Right atrium auricular region (tissue), 2 donors: ENCODE results near the gene GRIA3. TPM values are rescaled to one million over a fixed set of nuclear protein-coding genes. Genes with fewer than 3 reads are reported as not detected.

Experiments
- DNase-seq: peaks from one replicate; pipeline ENCODE4 v3.0.0-alpha.2; 2019; ENCODE audit warnings: low spot score
- H3K27ac ChIP-seq, 2 donors: fragments of 200-600 bp; sonication (generic); 1 replicate in 1 of 2; 2 replicates in 1 of 2; pipeline ENCODE4 v1.5.1; 2016 to 2019
- H3K27me3 ChIP-seq, 2 donors: fragments of 200-600 bp; sonication (generic); one replicate each; pipeline versions ENCODE4 v1.5.1 to v1.6.0; 2017 to 2019
- H3K36me3 ChIP-seq: fragments of 200-600 bp; sonication (generic); one replicate; pipeline ENCODE4 v1.5.1; 2016
- H3K4me1 ChIP-seq, 2 donors: fragments of 200-600 bp; sonication (generic); one replicate each; pipeline versions ENCODE4 v1.5.1 to v1.6.0; 2017 to 2019
- H3K4me3 ChIP-seq, 2 donors: fragments of 200-600 bp; sonication (generic); 1 replicate in 1 of 2; 2 replicates in 1 of 2; pipeline ENCODE4 v1.5.1; 2017 to 2019; ENCODE audit warnings: mild to moderate bottlenecking in 1 of 2, moderate library complexity in 1 of 2
- H3K9me3 ChIP-seq, 2 donors: fragments of 200-600 bp; sonication (generic); one replicate each; pipeline ENCODE4 v1.5.1; 2019
- CTCF ChIP-seq, 2 donors: fragments of 200-600 bp; sonication (generic); IDR thresholded peaks; one replicate each; pipeline ENCODE4 v1.5.1; 2019; ENCODE audit warnings: antibody characterized with exemption in 2 of 2
- total RNA-seq, 2 donors: library from RNA; depleted of rRNA; stranded (reverse); fragments of >200 nt; gene quantifications; one replicate each; pipeline ENCODE4 v1.1.0, GENCODE V29; 2016

The GRIA3 gene
- total RNA-seq, 2 donors from 2014 or later = 0.74 to 1.0 TPM

GRCh38 chrX:123447506-123447905, 263.4 kb downstream of the GRIA3 start:
- Histone ChIP-seq H3K4me3 (no peak overlapping the region), H3K4me1 (no peaks in the 10 kb centered on the region), H3K9me3 (no peaks in the 10 kb centered on the region), H3K27ac (no peak overlapping the region), H3K27me3 (no peaks in the 10 kb centered on the region), H3K36me3 (no peaks in the 10 kb centered on the region)
- no peak for TF ChIP-seq CTCF (IDR thresholded peaks at IDR 0.05)
- DNase-seq = no peak

- no peak overlapping the region for H3K4me3 ChIP-seq
- H3K27ac ChIP-seq = no peak overlapping the region
- no peaks in the 10 kb centered on the region for H3K36me3 ChIP-seq
- H3K27me3 ChIP-seq = no peaks in the 10 kb centered on the region
- no peaks in the 10 kb centered on the region for H3K4me1 ChIP-seq
- no peak for TF ChIP-seq CTCF (IDR thresholded peaks at IDR 0.05)
- no peak for DNase-seq
- no peaks in the 10 kb centered on the region for H3K9me3 ChIP-seq
Measured at GRCh38 chrX:123449335-123449734, 265.3 kb downstream of the GRIA3 start.

- TF ChIP-seq CTCF (IDR thresholded peaks at IDR 0.05) = peak in 1 of 2 donors; percentile 45
- Histone ChIP-seq H3K27ac (no peak overlapping the region), H3K9me3 (no peaks in the 10 kb centered on the region), H3K4me1 (no peaks in the 10 kb centered on the region), H3K36me3 (no peaks in the 10 kb centered on the region), H3K4me3 (no peak overlapping the region), H3K27me3 (no peaks in the 10 kb centered on the region)
- DNase-seq = no peak
Measured at GRCh38 chrX:123450222-123450621, 266.1 kb downstream of the GRIA3 start.

GRCh38 chrX:123454712-123455431, 270.8 kb downstream of the GRIA3 start:
- no peaks in the 10 kb centered on the region for H3K27me3 ChIP-seq
- H3K4me1 ChIP-seq = no peaks in the 10 kb centered on the region
- TF ChIP-seq CTCF (IDR thresholded peaks at IDR 0.05) = no peak
- no peak overlapping the region for H3K4me3 ChIP-seq
- H3K27ac ChIP-seq = no peak overlapping the region
- no peaks in the 10 kb centered on the region for H3K9me3 ChIP-seq
- no peak for DNase-seq
- H3K36me3 ChIP-seq = no peaks in the 10 kb centered on the region

- H3K36me3 ChIP-seq = no peaks in the 10 kb centered on the region
- H3K4me3 ChIP-seq = no peak overlapping the region
- H3K9me3 ChIP-seq = no peaks in the 10 kb centered on the region
- H3K4me1 ChIP-seq = no peaks in the 10 kb centered on the region
- DNase-seq = no peak
- no peak overlapping the region for H3K27ac ChIP-seq
- no peaks in the 10 kb centered on the region for H3K27me3 ChIP-seq
- TF ChIP-seq CTCF (IDR thresholded peaks at IDR 0.05) = no peak
Measured at GRCh38 chrX:123455693-123456092, 271.6 kb downstream of the GRIA3 start.

GRCh38 chrX:123464709-123465108, 280.6 kb downstream of the GRIA3 start:
- H3K4me1 ChIP-seq = no peaks in the 10 kb centered on the region
- no peak overlapping the region for H3K4me3 ChIP-seq
- TF ChIP-seq CTCF (IDR thresholded peaks at IDR 0.05) = no peak
- H3K27me3 ChIP-seq = no peaks in the 10 kb centered on the region
- DNase-seq = no peak
- no peaks in the 10 kb centered on the region for H3K36me3 ChIP-seq
- no peak overlapping the region for H3K27ac ChIP-seq
- H3K9me3 ChIP-seq = no peaks in the 10 kb centered on the region
